Heart left ventricle (tissue), 16 donors: Measurements from ENCODE around the gene MAP4K5. TPM values are rescaled to one million over a fixed set of nuclear protein-coding genes. Genes with fewer than 3 reads are reported as not detected.
A peak's percentile ranks its signal among the peaks of the same experiment; 100 is the strongest.

Experiments
- ATAC-seq, 4 donors: fragments of 200-7000 bp; cut with Tn5 transposase; one replicate each; pipeline ENCODE4 v1.9.1; 2020 to 2022; ENCODE audit warnings: moderate library complexity in 4 of 4, mild to moderate bottlenecking in 3 of 4, moderate number of reproducible peaks in 1 of 4
- DNase-seq, 5 donors: peaks; one replicate each; pipeline ENCODE4 v3.0.0-alpha.2; 2020
- H3K27ac ChIP-seq, 12 donors: fragments of 200-600 bp; sonication (generic) in 4 of 12; one replicate each; pipeline versions ENCODE4 v1.5.0 to v1.8.0; 2016 to 2022; ENCODE audit warnings: mild to moderate bottlenecking in 2 of 12
- H3K27me3 ChIP-seq, 9 donors: fragments of 200-600 bp; sonication (generic) in 2 of 9; one replicate each; pipeline versions ENCODE4 v1.5.1 to v1.8.0; 2016 to 2022; ENCODE audit warnings: mild to moderate bottlenecking in 3 of 9
- H3K36me3 ChIP-seq, 9 donors: fragments of 200-600 bp; sonication (generic) in 2 of 9; one replicate each; pipeline versions ENCODE4 v1.5.0 to v1.8.0; 2018 to 2022; ENCODE audit warnings: mild to moderate bottlenecking in 2 of 9
- H3K4me1 ChIP-seq, 12 donors: fragments of 200-600 bp; sonication (generic) in 4 of 12; one replicate each; pipeline versions ENCODE4 v1.5.0 to v1.8.0; 2016 to 2022; ENCODE audit warnings: mild to moderate bottlenecking in 3 of 12
- H3K4me3 ChIP-seq, 12 donors: fragments of 200-600 bp; sonication (generic) in 4 of 12; one replicate each; pipeline versions ENCODE4 v1.5.0 to v1.8.0; 2017 to 2022; ENCODE audit warnings: mild to moderate bottlenecking in 9 of 12, moderate library complexity in 4 of 12
- H3K9me3 ChIP-seq, 12 donors: fragments of 200-600 bp; sonication (generic) in 4 of 12; one replicate each; pipeline versions ENCODE4 v1.5.0 to v1.8.0; 2016 to 2022; ENCODE audit warnings: mild to moderate bottlenecking in 1 of 12
- POLR2A ChIP-seq, 2 donors: fragments of 450-650 bp; IDR thresholded peaks; one replicate each; pipeline ENCODE4 v1.6.1; 2017; ENCODE audit warnings: antibody characterized with exemption in 2 of 2, mild to moderate bottlenecking in 2 of 2, moderate library complexity in 2 of 2
- WGBS, 4 donors: extraction: QIAGEN DNeasy Blood & Tissue Kit in 2 of 4; methylation state at CpG; one replicate each; pipeline versions ENCODE4 v1.1.5 to v1.1.7; 2013 to 2018; 5-methylcytosine and 5-hydroxymethylcytosine counted together
- intact Hi-C, 10 donors: fragments of 100-400 bp; cut with DNase I; formaldehyde crosslinking; loops; one replicate each; pipeline versions ENCODE4 v1.11.1 to v1.14.2; 2022
- polyA plus RNA-seq, 2 donors: library from polyadenylated mRNA; stranded (reverse); fragments of 200-250 nt; gene quantifications; one replicate each; pipeline ENCODE4 v1.2.3, GENCODE V29; 2013
- total RNA-seq, 9 donors: library from RNA; depleted of rRNA in 2 of 9; stranded (reverse); fragments of >200 nt in 2 of 9; fragmentation: NEBNext Ultra II Directional in 3 of 9; extraction: Animal tissue kit (Norgen Biotek cat#: 25700) in 3 of 9; gene quantifications; one replicate each; pipeline versions ENCODE4 v1.1.0 to v1.2.4, GENCODE V29; 2016 to 2023
- TF ChIP-seq, protein P1 (sequence below), 12 donors: fragments of 200-600 bp; sonication (generic) in 4 of 12; IDR thresholded peaks; one replicate each; pipeline versions ENCODE4 v1.5.0 to v1.8.0; 2018 to 2022; ENCODE audit warnings: antibody characterized with exemption in 12 of 12, mild to moderate bottlenecking in 5 of 12
- donor health status: ischemic (EF 13 %, LVEDD 7.1; RV severe dilation, severe dysfunction).
- donor health status: healthy with polysubstance abuse.
- donor health status: DM: no; HTN: yes; CAD: no.
- donor health status: DM: no; HTN: no; CAD: no.
- donor health status: ischemic (EF 25% LVEDD 6.9; RV normal size, moderate dysfunction).
- donor health status: ischemic (EF 25% LVEDD 5.7; RV mildly dilated, moderate dysfunction).
- donor health status: healthy.
- donor health status: DM: yes; HTN: yes; CAD: no.
- donor health status: ischemic (EF 35%, LVEDD 5.7; RV mildly dilated, moderate dysfunction).
- donor health status: nonischemic (EF 11% LVEDD 7.7; RV severe dilation, severe dysfunction).
- donor health status: DM: yes; HTN: yes; CAD: no.
- donor health status: PGD.
- donor health status: ischemic (EF 29% LVEDD 5.4; RV normal size, mild dysfunction).
- donor health status: nonischemic (EF 23%, LVEDD 6.1; RV moderate dilation, normal function).

The MAP4K5 gene
- total and polyA plus RNA-seq, 11 donors = 4.7 to 43.3 (median 16.6) TPM

- Histone ChIP-seq H3K36me3 (no peaks in the 10 kb centered on the region), H3K27me3 (no peaks in the 10 kb centered on the region), H3K4me3 (no peak overlapping the region), H3K4me1 (peaks cover 0 to 14% (median 2%) of the 10 kb centered on the region in 12 donors), H3K27ac (no peak overlapping the region), H3K9me3 (no peaks in the 10 kb centered on the region)
- no peak for DNase-seq
- TF ChIP-seq, protein P1, sequence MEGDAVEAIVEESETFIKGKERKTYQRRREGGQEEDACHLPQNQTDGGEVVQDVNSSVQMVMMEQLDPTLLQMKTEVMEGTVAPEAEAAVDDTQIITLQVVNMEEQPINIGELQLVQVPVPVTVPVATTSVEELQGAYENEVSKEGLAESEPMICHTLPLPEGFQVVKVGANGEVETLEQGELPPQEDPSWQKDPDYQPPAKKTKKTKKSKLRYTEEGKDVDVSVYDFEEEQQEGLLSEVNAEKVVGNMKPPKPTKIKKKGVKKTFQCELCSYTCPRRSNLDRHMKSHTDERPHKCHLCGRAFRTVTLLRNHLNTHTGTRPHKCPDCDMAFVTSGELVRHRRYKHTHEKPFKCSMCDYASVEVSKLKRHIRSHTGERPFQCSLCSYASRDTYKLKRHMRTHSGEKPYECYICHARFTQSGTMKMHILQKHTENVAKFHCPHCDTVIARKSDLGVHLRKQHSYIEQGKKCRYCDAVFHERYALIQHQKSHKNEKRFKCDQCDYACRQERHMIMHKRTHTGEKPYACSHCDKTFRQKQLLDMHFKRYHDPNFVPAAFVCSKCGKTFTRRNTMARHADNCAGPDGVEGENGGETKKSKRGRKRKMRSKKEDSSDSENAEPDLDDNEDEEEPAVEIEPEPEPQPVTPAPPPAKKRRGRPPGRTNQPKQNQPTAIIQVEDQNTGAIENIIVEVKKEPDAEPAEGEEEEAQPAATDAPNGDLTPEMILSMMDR (IDR thresholded peaks at IDR 0.05) = no peak
- TF ChIP-seq POLR2A (IDR thresholded peaks at IDR 0.05) = no peak
- peak in 1 of 4 donors; percentile 82 for ATAC-seq
- 55 to 71% (median 58%) methylated on average over 6 of the region's 6 CpGs for WGBS, 4 donors
- intact Hi-C loops = no loop called here
Observed at GRCh38 chr14:50407111-50407812, 125.1 kb downstream of the MAP4K5 start.

DNA sequence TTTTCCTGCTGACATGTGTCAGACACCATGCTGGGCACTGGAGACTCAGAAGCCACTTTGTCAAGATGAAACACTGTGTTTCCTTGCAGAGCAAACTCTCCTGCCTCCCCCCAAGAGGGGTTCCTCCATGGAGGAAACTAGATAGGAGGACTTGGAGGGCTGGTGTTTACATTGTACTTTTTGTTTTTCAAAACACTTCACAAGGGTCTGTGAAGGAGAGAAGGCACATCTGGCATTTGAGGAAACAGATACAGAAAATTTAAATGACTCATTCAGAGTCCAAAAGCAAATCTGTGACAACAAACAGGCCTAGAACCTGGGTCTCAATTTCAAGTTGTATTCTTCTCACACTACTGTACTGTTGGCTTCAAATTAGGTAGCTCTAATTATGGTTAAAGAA lies 128.9 kb downstream of the MAP4K5 start:
- Histone ChIP-seq H3K4me1 (peaks cover 0 to 20% (median 2%) of the 10 kb centered on the region in 12 donors), H3K36me3 (no peaks in the 10 kb centered on the region), H3K27me3 (no peaks in the 10 kb centered on the region), H3K27ac (no peak overlapping the region), H3K4me3 (no peak overlapping the region), H3K9me3 (no peaks in the 10 kb centered on the region)
- intact Hi-C loops = no loop called here
- ATAC-seq (no peak), DNase-seq (no peak)
- TF ChIP-seq POLR2A (IDR thresholded peaks at IDR 0.05) = no peak
- TF ChIP-seq, protein P1 (IDR thresholded peaks at IDR 0.05) = no peak

GRCh38 chr14:50402965-50403364 lies 129.4 kb downstream of the MAP4K5 start:
- Histone ChIP-seq H3K36me3 (no peaks in the 10 kb centered on the region), H3K27me3 (no peaks in the 10 kb centered on the region), H3K27ac (no peak overlapping the region), H3K4me3 (no peak overlapping the region), H3K9me3 (no peaks in the 10 kb centered on the region), H3K4me1 (peaks cover 0 to 22% (median 2%) of the 10 kb centered on the region in 12 donors)
- ATAC-seq (no peak), DNase-seq (no peak)
- TF ChIP-seq POLR2A (IDR thresholded peaks at IDR 0.05) = no peak
- intact Hi-C loops = no loop called here
- 74 to 86% (median 79%) methylated on average over 1 of the region's 1 CpG for WGBS, 4 donors

GRCh38 chr14:50400461-50400860 lies 131.9 kb downstream of the MAP4K5 start:
- Histone ChIP-seq H3K27me3 (no peaks in the 10 kb centered on the region), H3K9me3 (no peaks in the 10 kb centered on the region), H3K36me3 (no peaks in the 10 kb centered on the region), H3K4me3 (no peak overlapping the region), H3K4me1 (peaks cover 3 to 21% (median 9%) of the 10 kb centered on the region in 12 donors), H3K27ac (no peak overlapping the region)
- DNase-seq (no peak), ATAC-seq (no peak)
- no peak for TF ChIP-seq POLR2A (IDR thresholded peaks at IDR 0.05)
- TF ChIP-seq, protein P1 (IDR thresholded peaks at IDR 0.05) = no peak
- WGBS, 4 donors = 94 to 100% (median 96%) methylated on average over 2 of the region's 2 CpGs
- intact Hi-C loops = no loop called here
